ENCODE measurements around the gene ZNF841. TPM values are rescaled to one million over a fixed set of nuclear protein-coding genes. Genes with fewer than 3 reads are reported as not detected.
A peak's percentile ranks its signal among the peaks of the same experiment; 100 is the strongest.
"Not testable (repeated sequence)": the region's sequence is repeated elsewhere in the genome, so short reads cannot be mapped to it uniquely, and the experiment has no call there.

ZNF841 gene
- total RNA-seq, 2 donors from 2014 or later: 12.5 to 12.8 TPM

GRCh38 chr19:52034051-52034728 is 61.4 kb downstream of the ZNF841 start:
- intact Hi-C loops (cut with DNase I): no loop called here
- H3K9ac ChIP-seq (ENCODE audit: low read depth in 2 of 2, low read length in 2 of 2): no peak overlapping the region
- H3K9me3 ChIP-seq: no peaks in the 10 kb centered on the region
- H3K4me1 ChIP-seq: no peaks in the 10 kb centered on the region
- H3K4me3 ChIP-seq: no peak overlapping the region
- peaks cover 19% of the 10 kb centered on the region for H3K36me3 ChIP-seq
- no peak for DNase-seq
- H3K27ac ChIP-seq: no peak overlapping the region
- no peaks in the 10 kb centered on the region for H3K27me3 ChIP-seq
- no peak for TF ChIP-seq CTCF (IDR thresholded peaks at IDR 0.05)

- Histone ChIP-seq H3K4me3 (peak overlapping the region; percentile 54), H3K9me3 (no peaks in the 10 kb centered on the region), H3K36me3 (peaks cover 12% of the 10 kb centered on the region), H3K4me1 (no peaks in the 10 kb centered on the region), H3K27me3 (no peaks in the 10 kb centered on the region), H3K27ac (peak overlapping the region; percentile 80), H3K9ac (ENCODE audit: low read depth in 2 of 2, low read length in 2 of 2) (peak overlapping the region; percentile 78 to 94)
- no peak for DNase-seq
- TF ChIP-seq CTCF (IDR thresholded peaks at IDR 0.05): no peak
- intact Hi-C loops (cut with DNase I): no loop called here
Measured at GRCh38 chr19:52028780-52029123, 66.8 kb downstream of the ZNF841 start.

GRCh38 chr19:52028027-52028779 is 67.4 kb downstream of the ZNF841 start, which contains the start of gene ZNF614:
ZNF614 (minus strand) TSS chr19:52028379; CDS start chr19:52025745, 2,634 bp downstream.
- Histone ChIP-seq H3K9me3 (no peaks in the 10 kb centered on the region), H3K27me3 (no peaks in the 10 kb centered on the region), H3K27ac (peak within 1 kb of the TSS; percentile 80), H3K9ac (ENCODE audit: low read depth in 2 of 2, low read length in 2 of 2) (peak within 1 kb of the TSS; percentile 78 to 94), H3K36me3 (peaks cover 12% of the 10 kb centered on the region), H3K4me3 (peak within 1 kb of the TSS; percentile 54), H3K4me1 (no peaks in the 10 kb centered on the region)
- no peak for TF ChIP-seq CTCF (IDR thresholded peaks at IDR 0.05)
- DNase-seq: peak; percentile 87
- intact Hi-C loops (cut with DNase I): no loop called here

GRCh38 chr19:52026255-52026990 is 69.1 kb downstream of the ZNF841 start:
- DNase-seq; H3K4me3 ChIP-seq; H3K9me3 ChIP-seq; H3K27ac ChIP-seq; H3K27me3 ChIP-seq; intact Hi-C loops (cut with DNase I); H3K4me1 ChIP-seq; H3K9ac ChIP-seq (ENCODE audit: low read depth in 2 of 2, low read length in 2 of 2): not testable (repeated sequence)
- peaks cover 12% of the 10 kb centered on the region for H3K36me3 ChIP-seq

- peaks cover 12% of the 10 kb centered on the region for H3K36me3 ChIP-seq
- H3K9ac ChIP-seq (ENCODE audit: low read depth in 2 of 2, low read length in 2 of 2); H3K27me3 ChIP-seq; intact Hi-C loops (cut with DNase I); H3K9me3 ChIP-seq; DNase-seq; H3K4me3 ChIP-seq; H3K4me1 ChIP-seq; H3K27ac ChIP-seq: not testable (repeated sequence)
Measured at GRCh38 chr19:52024478-52024877, 71.1 kb downstream of the ZNF841 start.

GRCh38 chr19:52022193-52022592 is 73.4 kb downstream of the ZNF841 start:
- DNase-seq: no peak
- H3K27me3 ChIP-seq: no peaks in the 10 kb centered on the region
- no peak for TF ChIP-seq CTCF (IDR thresholded peaks at IDR 0.05)
- intact Hi-C loops (cut with DNase I): no loop called here
- peaks cover 21% of the 10 kb centered on the region for H3K36me3 ChIP-seq
- no peak overlapping the region for H3K9ac ChIP-seq (ENCODE audit: low read depth in 2 of 2, low read length in 2 of 2)
- H3K9me3 ChIP-seq: peaks cover 4% of the 10 kb centered on the region
- H3K4me3 ChIP-seq: no peak overlapping the region
- no peak overlapping the region for H3K27ac ChIP-seq
- H3K4me1 ChIP-seq: no peaks in the 10 kb centered on the region
